ENCODE results near the gene ZNF207. TPM values are rescaled to one million over a fixed set of nuclear protein-coding genes. Genes with fewer than 3 reads are reported as not detected.

ZNF207 gene
- total and polyA plus RNA-seq, 10 of the 15 experiments (the other 5 are each of a cell fraction or from before 2014, with no cell fraction given), result 156 to 348 (median 205) TPM

DNA sequence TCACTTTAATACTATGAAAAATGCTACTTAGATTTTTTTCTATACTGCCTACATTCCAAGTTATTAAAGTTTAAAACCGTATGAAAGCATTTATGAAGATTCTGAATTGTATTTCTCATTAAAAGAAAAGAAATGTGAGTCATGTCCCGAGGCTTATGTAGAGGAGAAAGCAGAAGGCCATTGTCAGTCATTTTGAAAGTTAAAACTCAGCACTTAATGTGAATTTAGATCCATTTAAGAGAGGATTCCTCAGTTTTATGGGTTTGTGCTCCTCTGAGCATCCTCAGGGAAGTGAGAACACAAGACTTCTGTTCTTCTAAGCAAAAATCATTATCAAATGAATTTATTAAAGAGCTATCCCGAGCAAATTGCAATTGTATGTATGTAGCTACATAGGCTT is 19.8 kb upstream of the ZNF207 start (continued):
- TF ChIP-seq, protein P1, sequence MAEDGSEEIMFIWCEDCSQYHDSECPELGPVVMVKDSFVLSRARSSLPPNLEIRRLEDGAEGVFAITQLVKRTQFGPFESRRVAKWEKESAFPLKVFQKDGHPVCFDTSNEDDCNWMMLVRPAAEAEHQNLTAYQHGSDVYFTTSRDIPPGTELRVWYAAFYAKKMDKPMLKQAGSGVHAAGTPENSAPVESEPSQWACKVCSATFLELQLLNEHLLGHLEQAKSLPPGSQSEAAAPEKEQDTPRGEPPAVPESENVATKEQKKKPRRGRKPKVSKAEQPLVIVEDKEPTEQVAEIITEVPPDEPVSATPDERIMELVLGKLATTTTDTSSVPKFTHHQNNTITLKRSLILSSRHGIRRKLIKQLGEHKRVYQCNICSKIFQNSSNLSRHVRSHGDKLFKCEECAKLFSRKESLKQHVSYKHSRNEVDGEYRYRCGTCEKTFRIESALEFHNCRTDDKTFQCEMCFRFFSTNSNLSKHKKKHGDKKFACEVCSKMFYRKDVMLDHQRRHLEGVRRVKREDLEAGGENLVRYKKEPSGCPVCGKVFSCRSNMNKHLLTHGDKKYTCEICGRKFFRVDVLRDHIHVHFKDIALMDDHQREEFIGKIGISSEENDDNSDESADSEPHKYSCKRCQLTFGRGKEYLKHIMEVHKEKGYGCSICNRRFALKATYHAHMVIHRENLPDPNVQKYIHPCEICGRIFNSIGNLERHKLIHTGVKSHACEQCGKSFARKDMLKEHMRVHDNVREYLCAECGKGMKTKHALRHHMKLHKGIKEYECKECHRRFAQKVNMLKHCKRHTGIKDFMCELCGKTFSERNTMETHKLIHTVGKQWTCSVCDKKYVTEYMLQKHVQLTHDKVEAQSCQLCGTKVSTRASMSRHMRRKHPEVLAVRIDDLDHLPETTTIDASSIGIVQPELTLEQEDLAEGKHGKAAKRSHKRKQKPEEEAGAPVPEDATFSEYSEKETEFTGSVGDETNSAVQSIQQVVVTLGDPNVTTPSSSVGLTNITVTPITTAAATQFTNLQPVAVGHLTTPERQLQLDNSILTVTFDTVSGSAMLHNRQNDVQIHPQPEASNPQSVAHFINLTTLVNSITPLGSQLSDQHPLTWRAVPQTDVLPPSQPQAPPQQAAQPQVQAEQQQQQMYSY (CRISPR knock-in tag; IDR thresholded peaks at IDR 0.05), result no peak
- no peak for TF ChIP-seq SMAD1 (IDR thresholded peaks at IDR 0.05; ENCODE audit: low read depth, partially characterized antibody)
- no peak for TF ChIP-seq ASH2L (IDR thresholded peaks at IDR 0.05; ENCODE audit: borderline replicate concordance, low read depth)
- no peak for TF ChIP-seq MYC (IDR thresholded peaks at IDR 0.05; ENCODE audit: insufficient read depth, insufficient read length, insufficient replicate concordance, low read length, severe bottlenecking)

DNA sequence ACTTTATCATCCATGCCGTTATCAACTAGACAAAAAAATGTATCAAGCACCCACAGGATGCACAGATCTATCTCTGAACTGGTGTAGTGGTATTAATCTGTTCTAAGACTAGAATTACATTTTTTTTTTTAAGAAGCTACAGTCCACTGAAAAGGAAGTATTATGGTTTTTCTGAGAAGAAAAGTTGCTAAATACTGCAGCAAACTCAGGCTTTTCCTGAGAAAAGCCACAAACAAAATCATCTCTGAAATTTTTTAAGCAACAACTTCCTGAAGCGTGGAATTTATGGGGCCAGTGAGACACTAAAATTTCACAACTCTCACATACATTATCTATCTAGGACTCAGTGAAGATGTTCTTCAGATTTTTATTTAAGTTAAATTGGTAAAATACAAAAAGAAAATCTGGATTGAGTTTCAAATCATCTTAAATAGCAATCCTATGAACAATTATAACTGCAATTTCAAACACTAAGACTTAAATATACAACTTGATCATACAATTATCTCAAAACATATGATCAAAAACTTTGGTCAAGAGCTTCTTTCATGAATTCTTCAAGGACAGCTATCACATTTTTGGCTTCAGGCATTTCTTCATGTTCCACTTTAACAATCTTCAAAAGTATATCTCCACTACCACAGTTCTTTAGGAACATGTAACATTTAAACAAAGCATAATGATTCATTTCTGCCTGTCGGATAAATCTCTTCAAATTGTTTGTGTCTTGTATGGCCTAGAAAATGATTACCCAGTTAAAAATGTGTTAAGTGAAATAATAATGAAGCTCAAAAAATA is 18.5 kb upstream of the ZNF207 start:
- no peaks in the 10 kb centered on the region; the same call in 1 of the 2 replicates for H3K4me1 ChIP-seq (ENCODE audit: control insufficient read depth, insufficient read depth, low read length)
- ChIA-PET CTCF (interaction anchor here (0.6 to 9.3 kb wide), 6 partner anchors 8 to 131 kb away, joined by 3 to 54 read pairs (median 4); no protein-coding TSS in a partner anchor), SMC1A (ENCODE audit: uncharacterized antibody, unreplicated experiment) (interaction anchor here (0.7 to 3.8 kb wide), 3 partner anchors 9 to 17 kb away, joined by 3 to 21 read pairs (median 5); no protein-coding TSS in a partner anchor), POLR2A (interaction anchor here (0.6 kb wide), 2 partner anchors 19 to 1542 kb away, joined by 3 to 6 read pairs; no protein-coding TSS in a partner anchor), RAD21 (ENCODE audit: unreplicated experiment) (no interaction called here)
- no peak overlapping the region for H3K27ac ChIP-seq (ENCODE audit: control insufficient read depth, insufficient read depth)
- DNase-seq (ENCODE audit: low read depth, low spot score) (no peak), ATAC-seq (no peak), FAIRE-seq (no peak)
- TF ChIP-seq MTA3 (IDR thresholded peaks at IDR 0.05; ENCODE audit: borderline replicate concordance, low read length), result no peak
- TF ChIP-seq RB1 (IDR thresholded peaks at IDR 0.05; ENCODE audit: borderline replicate concordance), result no peak
- no peak for TF ChIP-seq RAD51 (IDR thresholded peaks at IDR 0.05)
- TF ChIP-seq IRF4 (IDR thresholded peaks at IDR 0.05; ENCODE audit: low read depth, low read length), result no peak
- no peak for TF ChIP-seq GABPA (IDR thresholded peaks at IDR 0.05; ENCODE audit: low read depth)
- no peak for TF ChIP-seq RCOR1 (conservative IDR thresholded peaks at IDR 0.05; ENCODE audit: low read depth, low read length)
- H3K9ac ChIP-seq (ENCODE audit: control insufficient read depth, insufficient read depth, low read length), result no peak overlapping the region
- H3K9me3 ChIP-seq (replicated peaks; ENCODE audit: control insufficient read depth, insufficient read depth, low read length), result no peaks in the 10 kb centered on the region
- no peaks in the 10 kb centered on the region for H3K27me3 ChIP-seq (replicated peaks in 1 of 2; ENCODE audit: control insufficient read depth in 2 of 2, insufficient read depth in 2 of 2, low read length in 1 of 2)
- H3K36me3 ChIP-seq (ENCODE audit: control insufficient read depth in 2 of 2, insufficient read depth in 2 of 2, low read length in 1 of 2), result peaks cover 0 to 2% of the 10 kb centered on the region in 2 experiments; a peak in 2 of 4 replicates
- no peaks in the 10 kb centered on the region for H3K79me2 ChIP-seq (ENCODE audit: control insufficient read depth, insufficient read depth, low read length)
- H3K4me2 ChIP-seq (ENCODE audit: control insufficient read depth, insufficient read depth), result no peak overlapping the region
- no peaks in the 10 kb centered on the region for H4K20me1 ChIP-seq (ENCODE audit: control insufficient read depth, insufficient read depth)
- no TSS peak for BruUV-seq (replicated peaks)
- no peak overlapping the region for H3K4me3 ChIP-seq
- H2AFZ ChIP-seq (ENCODE audit: control insufficient read depth, low read depth, low read length), result no peak overlapping the region
- 70% methylated on average over 3 of the region's 3 CpGs for WGBS (ENCODE audit: insufficient coverage, insufficient replicate concordance, low lambda C conversion rate, missing lambda C conversion rate)
- in situ Hi-C loops (cut with MboI), result no loop called here
- intact Hi-C loops (cut with micrococcal nuclease; ENCODE audit: unreplicated experiment), result no loop called here
